GM10248 (cell line): ENCODE data around the gene DSCAML1.

Experiments used
- CTCF ChIA-PET: fragments of 300-600 bp; sonication (Branson Sonifier 250); formaldehyde crosslinking; extraction: SDS; loops from one replicate; lab custom pipeline; 2021; ENCODE audit warnings: antibody characterized with exemption; lab: Yijun Ruan, JAX
- POLR2A ChIA-PET: fragments of 350-650 bp; sonication (Branson Sonifier 250); formaldehyde crosslinking; extraction: SDS; loops from one replicate; lab custom pipeline; 2020; ENCODE audit warnings: antibody characterized with exemption; lab: Yijun Ruan, JAX
- DNase-seq: peaks from one replicate; pipeline ENCODE4 v3.0.0; 2012; ENCODE audit errors: extremely low spot score
- CTCF ChIP-seq: IDR thresholded peaks from 2 replicates; pipeline ENCODE4 v1.5.1; 2012; ENCODE audit warnings: mild to moderate bottlenecking, low read depth; ENCODE audit errors: extremely low read depth, missing control alignments, control extremely low read depth

Gene DSCAML1

GRCh38 chr11:117771197-117771596, 25.8 kb downstream of the DSCAML1 start:
- TF ChIP-seq CTCF, result no peak
- ChIA-PET CTCF (interaction anchor here (1.9 kb wide), 1 partner anchor 18 kb away, joined by 4 read pairs; no protein-coding TSS in a partner anchor), POLR2A (no interaction called here)
- DNase-seq, result no peak

DNA sequence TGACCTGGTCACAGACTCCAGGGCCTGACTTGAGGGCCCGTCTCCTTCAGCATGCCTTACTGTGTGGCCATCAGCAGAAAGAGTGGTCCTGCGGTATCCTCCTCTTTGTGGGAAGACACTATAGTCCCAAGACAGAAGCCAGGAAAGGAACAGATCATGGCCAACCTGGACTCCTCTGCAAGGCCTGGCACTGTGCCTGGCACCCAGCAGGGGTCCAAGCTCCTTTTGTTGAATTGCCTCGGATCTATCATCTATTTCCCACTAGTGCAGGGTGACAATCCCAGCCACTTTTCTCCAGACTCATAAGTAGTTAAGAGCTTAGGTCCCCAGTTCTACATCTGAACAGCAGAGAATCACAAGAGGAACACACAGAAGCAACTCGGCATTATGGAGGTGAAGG, 27.0 kb downstream of the DSCAML1 start:
- ChIA-PET POLR2A (no interaction called here), CTCF (no interaction called here)

DNA sequence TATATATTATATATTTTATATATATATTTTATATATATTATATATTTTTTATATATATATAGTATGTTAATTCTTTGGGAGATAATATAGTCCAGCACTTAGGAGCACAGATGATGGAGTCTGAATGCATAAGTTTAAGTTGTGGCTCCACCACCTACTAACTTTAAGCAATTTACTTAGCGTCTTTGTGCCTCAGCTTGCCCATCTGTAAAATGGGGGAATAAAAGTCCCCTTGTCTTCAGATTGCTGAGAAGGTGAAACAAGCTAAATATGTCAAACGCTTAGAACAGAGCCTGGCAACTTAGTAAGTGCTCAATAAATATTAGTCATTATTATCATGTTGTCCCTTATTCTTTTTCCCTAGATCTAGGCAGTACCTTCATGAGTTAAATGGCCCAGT, 27.5 kb downstream of the DSCAML1 start:
- TF ChIP-seq CTCF, result no peak
- CTCF ChIA-PET, result no interaction called here
- POLR2A ChIA-PET, result no interaction called here
- no peak for DNase-seq

More for the DNA sequence above, 27.0 kb downstream of the DSCAML1 start:
- DNase-seq, result no peak
- no peak for TF ChIP-seq CTCF

- ChIA-PET POLR2A (no interaction called here), CTCF (no interaction called here)
- no peak for TF ChIP-seq CTCF
- DNase-seq, result no peak
Observed at GRCh38 chr11:117768506-117768905, 28.5 kb downstream of the DSCAML1 start.

DNA sequence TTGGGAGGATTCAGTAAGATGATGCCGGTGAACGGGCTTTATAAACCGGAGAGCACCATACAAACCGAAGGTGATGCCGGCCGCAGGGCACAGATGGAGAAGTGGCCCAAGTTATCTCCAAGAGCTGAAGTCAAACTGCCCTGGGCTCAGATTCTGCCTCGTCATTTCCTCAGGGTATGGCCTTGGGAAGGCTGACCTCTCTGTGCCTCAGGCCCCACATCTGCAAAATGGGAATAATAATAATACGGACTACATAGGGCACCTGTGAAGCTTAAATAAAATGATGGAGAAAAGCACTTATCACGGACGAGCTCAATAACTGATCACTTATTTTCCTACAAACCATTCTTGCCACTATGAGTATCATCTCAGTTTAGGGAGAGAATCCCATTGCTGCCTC, 29.9 kb downstream of the DSCAML1 start:
- ChIA-PET POLR2A (no interaction called here), CTCF (interaction anchor here (0.8 to 1.1 kb wide), 3 partner anchors 36 to 323 kb away, joined by 3 to 5 read pairs (median 3); no protein-coding TSS in a partner anchor)
- no peak for DNase-seq

GRCh38 chr11:117766576-117766975, 30.4 kb downstream of the DSCAML1 start:
- TF ChIP-seq CTCF, result no peak
- ChIA-PET POLR2A (no interaction called here), CTCF (interaction anchor here (0.8 to 1.1 kb wide), 3 partner anchors 35 to 323 kb away, joined by 3 to 5 read pairs (median 3); no protein-coding TSS in a partner anchor)
- no peak for DNase-seq

More for the DNA sequence above, 29.9 kb downstream of the DSCAML1 start:
- no peak for TF ChIP-seq CTCF
